B cell (primary cell): Measurements from ENCODE around the gene PATZ1. TPM values are rescaled to one million over a fixed set of nuclear protein-coding genes. Genes with fewer than 3 reads are reported as not detected.

Experiments used
- ATAC-seq: fragments of 200-7000 bp; cut with Tn5 transposase; one replicate; pipeline ENCODE4 v1.10.0; 2021; ENCODE audit warnings: low read depth, mild to moderate bottlenecking, moderate number of reproducible peaks, moderate library complexity
- CTCF ChIA-PET: fragments of 350-600 bp; sonication (Branson Sonifier 250); formaldehyde crosslinking; loops from one replicate; lab custom pipeline; 2021; ENCODE audit warnings: antibody characterized with exemption, inconsistent platforms; lab: Charles Lee
- POLR2A ChIA-PET: fragments of 350-600 bp; sonication (Branson Sonifier 250); formaldehyde crosslinking; loops from one replicate; lab custom pipeline; 2021; ENCODE audit warnings: antibody characterized with exemption; lab: Charles Lee
- DNase-seq: peaks from one replicate; pipeline ENCODE4 v3.0.0; 2013
- H2AFZ ChIP-seq: 2 replicates; pipeline ENCODE4 v1.6.1; 2012; ENCODE audit warnings: mild to moderate bottlenecking, low read depth, low read length; ENCODE audit not compliant: insufficient read depth, poor library complexity, severe bottlenecking
- H3K27ac ChIP-seq, 2 donors: 1 replicate in 1 of 2; 2 replicates in 1 of 2; pipeline ENCODE4 v1.5.1; 2012 to 2013; ENCODE audit warnings: low read length in 2 of 2, mild to moderate bottlenecking in 2 of 2, moderate library complexity in 1 of 2
- H3K27me3 ChIP-seq, 4 experiments: fragments of 200-600 bp in 1 of 4; sonication (generic) in 1 of 4; replicated peaks in 1 of 4; 1 replicate in 2 of 4; 2 replicates in 2 of 4; pipeline versions ENCODE4 v1.6.1 to v1.7.0; 2013 to 2016; ENCODE audit warnings: low read length in 3 of 4, mild to moderate bottlenecking in 2 of 4, mixed read lengths in 1 of 4, moderate library complexity in 1 of 4; ENCODE audit not compliant: insufficient read depth in 4 of 4, control insufficient read depth in 3 of 4; ENCODE audit errors: control extremely low read depth in 1 of 4
- H3K36me3 ChIP-seq, 2 experiments: replicated peaks in 1 of 2; 1 replicate in 1 of 2; 2 replicates in 1 of 2; pipeline versions ENCODE4 v1.6.1 to v1.7.1; 2013; ENCODE audit warnings: low read length in 1 of 2; ENCODE audit not compliant: insufficient read depth in 2 of 2, control insufficient read depth in 1 of 2; ENCODE audit errors: control extremely low read depth in 1 of 2, extremely low read depth in 1 of 2
- H3K4me1 ChIP-seq, 2 donors: fragments of 200-600 bp in 1 of 2; sonication (generic) in 1 of 2; 1 replicate in 1 of 2; 2 replicates in 1 of 2; pipeline versions ENCODE4 v1.5.1 to v1.6.1; 2013 to 2017; ENCODE audit warnings: low read length in 2 of 2; ENCODE audit not compliant: control insufficient read depth in 2 of 2, insufficient read depth in 2 of 2
- H3K4me2 ChIP-seq: replicated peaks from 2 replicates; pipeline ENCODE3; 2012; ENCODE audit warnings: mild to moderate bottlenecking, low read depth, low read length; ENCODE audit not compliant: poor library complexity, severe bottlenecking
- H3K4me3 ChIP-seq, 5 experiments: fragments of 200-600 bp in 1 of 5; sonication (generic) in 1 of 5; 1 replicate in 3 of 5; 2 replicates in 2 of 5; pipeline versions ENCODE4 v1.5.1 to v1.7.0; 2011 to 2016; ENCODE audit warnings: low read length in 4 of 5, mild to moderate bottlenecking in 4 of 5, low read depth in 2 of 5, control low read depth in 1 of 5, moderate library complexity in 1 of 5; ENCODE audit not compliant: insufficient read depth in 1 of 5; ENCODE audit errors: control extremely low read depth in 1 of 5, extremely low read depth in 1 of 5
- H3K79me2 ChIP-seq: fragments of 200-600 bp; sonication (generic); one replicate; pipeline ENCODE4 v1.6.0; 2016; ENCODE audit warnings: low read length; ENCODE audit not compliant: control insufficient read depth, insufficient read depth
- H3K9ac ChIP-seq: fragments of 200-600 bp; sonication (generic); 2 replicates; pipeline ENCODE4 v1.6.1; 2017; ENCODE audit warnings: mild to moderate bottlenecking, low read length, moderate library complexity
- H3K9me3 ChIP-seq, 3 donors: one replicate each; pipeline versions ENCODE4 v1.6.1 to v1.7.1; 2013; ENCODE audit warnings: low read length in 2 of 3; ENCODE audit not compliant: control insufficient read depth in 2 of 3, insufficient read depth in 1 of 3; ENCODE audit errors: control extremely low read depth in 1 of 3
- H4K20me1 ChIP-seq: 2 replicates; pipeline ENCODE4 v1.6.0; 2012; ENCODE audit warnings: mild to moderate bottlenecking, low read length; ENCODE audit not compliant: insufficient read depth, control insufficient read depth, poor library complexity, severe bottlenecking
- H3K27ac Mint-ChIP-seq: one replicate; pipeline ENCODE4 v1.8.0; 2021; ENCODE audit warnings: mixed read lengths
- H3K27me3 Mint-ChIP-seq: one replicate; pipeline ENCODE4 v1.8.0; 2021; ENCODE audit warnings: mixed read lengths
- H3K4me1 Mint-ChIP-seq: one replicate; pipeline ENCODE4 v1.8.0; 2021; ENCODE audit warnings: mixed read lengths
- H3K4me3 Mint-ChIP-seq: one replicate; pipeline ENCODE4 v1.8.0; 2021; ENCODE audit warnings: mixed read lengths
- H3K9me3 Mint-ChIP-seq: one replicate; pipeline ENCODE4 v1.8.0; 2022; ENCODE audit warnings: mixed read lengths; ENCODE audit not compliant: insufficient read depth
- EZH2 ChIP-seq: IDR thresholded peaks from 2 replicates; pipeline ENCODE4 v1.6.1; 2012; ENCODE audit warnings: borderline replicate concordance, low read depth, mild to moderate bottlenecking, moderate library complexity, low read length; ENCODE audit not compliant: insufficient read depth, poor library complexity, severe bottlenecking
- WGBS: methylation state at CpG from one replicate; pipeline ENCODE4 v1.1.5; 2013; ENCODE audit warnings: missing lambda C conversion rate; ENCODE audit not compliant: insufficient coverage; 5-methylcytosine and 5-hydroxymethylcytosine counted together
- intact Hi-C: fragments of 100-400 bp; cut with micrococcal nuclease; formaldehyde crosslinking; loops from one replicate; pipeline ENCODE4 v1.10.0; 2022
- polyA plus RNA-seq: library from polyadenylated mRNA; depleted of rRNA; stranded (reverse); fragments of >200 nt; gene quantifications from 2 replicates; pipeline ENCODE4 v1.2.3, GENCODE V29; 2012
- total RNA-seq, 2 donors: library from RNA; stranded (reverse); fragments of 120-200 nt in 1 of 2; gene quantifications; 1 replicate in 1 of 2; 2 replicates in 1 of 2; pipeline versions ENCODE4 v1.2.3 to v1.2.4, GENCODE V29; 2013 to 2022
- TF ChIP-seq, protein P1 (sequence below): fragments of 200-600 bp; IDR thresholded peaks from one replicate; pipeline ENCODE4 v1.8.0; 2022; ENCODE audit warnings: antibody characterized with exemption, mild to moderate bottlenecking

The PATZ1 gene
- total and polyA plus RNA-seq, 2 donors (not counting 1 experiment from before 2014, with no cell fraction given): 35.1 to 47.4 TPM

- Histone ChIP-seq H2AFZ (no peak overlapping the region), H3K9me3 (no peaks in the 10 kb centered on the region), H3K4me3 (no peak overlapping the region), H3K27ac (no peak overlapping the region), H3K4me1 (no peaks in the 10 kb centered on the region), H3K36me3 (no peaks in the 10 kb centered on the region), H3K27me3 (peaks cover 0 to 3% (median 0%) of the 10 kb centered on the region in 4 experiments), H3K4me2 (no peak overlapping the region), H3K9ac (no peak overlapping the region), H3K79me2 (no peaks in the 10 kb centered on the region), H4K20me1 (no peaks in the 10 kb centered on the region)
- H3K4me3 Mint-ChIP-seq: no peak overlapping the region
- 80% methylated on average over 2 of the region's 5 CpGs for WGBS
- TF ChIP-seq EZH2: no peak
- TF ChIP-seq, protein P1, sequence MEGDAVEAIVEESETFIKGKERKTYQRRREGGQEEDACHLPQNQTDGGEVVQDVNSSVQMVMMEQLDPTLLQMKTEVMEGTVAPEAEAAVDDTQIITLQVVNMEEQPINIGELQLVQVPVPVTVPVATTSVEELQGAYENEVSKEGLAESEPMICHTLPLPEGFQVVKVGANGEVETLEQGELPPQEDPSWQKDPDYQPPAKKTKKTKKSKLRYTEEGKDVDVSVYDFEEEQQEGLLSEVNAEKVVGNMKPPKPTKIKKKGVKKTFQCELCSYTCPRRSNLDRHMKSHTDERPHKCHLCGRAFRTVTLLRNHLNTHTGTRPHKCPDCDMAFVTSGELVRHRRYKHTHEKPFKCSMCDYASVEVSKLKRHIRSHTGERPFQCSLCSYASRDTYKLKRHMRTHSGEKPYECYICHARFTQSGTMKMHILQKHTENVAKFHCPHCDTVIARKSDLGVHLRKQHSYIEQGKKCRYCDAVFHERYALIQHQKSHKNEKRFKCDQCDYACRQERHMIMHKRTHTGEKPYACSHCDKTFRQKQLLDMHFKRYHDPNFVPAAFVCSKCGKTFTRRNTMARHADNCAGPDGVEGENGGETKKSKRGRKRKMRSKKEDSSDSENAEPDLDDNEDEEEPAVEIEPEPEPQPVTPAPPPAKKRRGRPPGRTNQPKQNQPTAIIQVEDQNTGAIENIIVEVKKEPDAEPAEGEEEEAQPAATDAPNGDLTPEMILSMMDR: no peak
- no peaks in the 10 kb centered on the region for H3K9me3 Mint-ChIP-seq
- no peaks in the 10 kb centered on the region for H3K4me1 Mint-ChIP-seq
- ChIA-PET CTCF (no interaction called here), POLR2A (no interaction called here)
- ATAC-seq: no peak
- peaks cover 6% of the 10 kb centered on the region for H3K27me3 Mint-ChIP-seq
- no peak for DNase-seq
- intact Hi-C loops: no loop called here
- H3K27ac Mint-ChIP-seq: no peak overlapping the region
Measured at GRCh38 chr22:31354515-31354914, 8.4 kb upstream of the PATZ1 start.

DNA sequence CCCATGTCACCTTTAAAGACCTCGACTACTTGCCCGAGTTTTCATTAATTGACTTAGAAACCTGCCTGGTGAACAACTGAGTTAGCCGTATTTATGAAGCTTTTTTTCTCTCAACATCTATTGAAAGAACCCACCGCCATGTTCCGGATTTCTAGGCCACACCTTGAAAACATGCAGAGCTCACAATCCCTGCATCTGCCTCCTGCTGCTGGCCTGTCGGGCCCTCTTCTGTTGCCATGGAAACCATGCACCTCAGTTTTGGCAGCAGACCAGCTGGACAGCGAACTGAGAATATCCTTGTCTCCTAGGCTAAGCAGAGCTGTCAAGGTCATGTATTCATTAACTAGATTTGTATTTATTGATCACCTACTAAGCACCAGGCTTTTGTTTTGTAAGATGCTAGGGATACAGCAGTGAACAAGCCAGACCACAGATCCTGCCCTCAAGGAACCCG lies 4.3 kb upstream of the PATZ1 start:
- H3K9me3 ChIP-seq: no peaks in the 10 kb centered on the region
- 88% methylated on average over 6 of the region's 8 CpGs for WGBS

More for the DNA sequence above, 4.3 kb upstream of the PATZ1 start:
- no peak overlapping the region for H2AFZ ChIP-seq
- no peak overlapping the region for H3K27ac ChIP-seq
- no peak for ATAC-seq
- peaks cover 3% of the 10 kb centered on the region for H3K27me3 Mint-ChIP-seq
- no peak overlapping the region for H3K4me3 Mint-ChIP-seq
- peaks cover 2% of the 10 kb centered on the region for H4K20me1 ChIP-seq
- ChIA-PET POLR2A (interaction anchor here (0.6 kb wide), 1 partner anchor 120 kb away, joined by 6 read pairs; no protein-coding TSS in a partner anchor), CTCF (interaction anchor here (0.6 kb wide), 1 partner anchor 103 kb away, joined by 3 read pairs; no protein-coding TSS in a partner anchor)
- H3K79me2 ChIP-seq: peaks cover 2% of the 10 kb centered on the region
- H3K4me1 Mint-ChIP-seq: peaks cover 6% of the 10 kb centered on the region
- H3K9ac ChIP-seq: no peak overlapping the region
- H3K4me1 ChIP-seq: peaks cover 0 to 7% of the 10 kb centered on the region in 2 donors
- no peak overlapping the region for H3K27ac Mint-ChIP-seq
- intact Hi-C loops: no loop called here
- no peaks in the 10 kb centered on the region for H3K9me3 Mint-ChIP-seq
- H3K27me3 ChIP-seq: peaks cover 0 to 2% (median 0%) of the 10 kb centered on the region in 4 experiments
- H3K36me3 ChIP-seq: no peaks in the 10 kb centered on the region
- no peak for DNase-seq
- H3K4me2 ChIP-seq: no peak overlapping the region
- no peak overlapping the region for H3K4me3 ChIP-seq
- TF ChIP-seq, protein P1: no peak
- TF ChIP-seq EZH2: no peak
